Measurements from ENCODE around the gene GAS6. TPM values are rescaled to one million over a fixed set of nuclear protein-coding genes. Genes with fewer than 3 reads are reported as not detected.
A peak's percentile ranks its signal among the peaks of the same experiment; 100 is the strongest.

GAS6 gene
- total RNA-seq, 6 experiments from 2014 or later: 669 to 813 (median 715) TPM

- Mint-ChIP-seq H3K4me1 (ENCODE audit: low read depth) (peaks cover 59% of the 10 kb centered on the region), H3K27ac (peak overlapping the region; percentile 11; the same call in 1 of the 2 replicates), H3K27me3 (ENCODE audit: insufficient read depth) (peaks cover 1% of the 10 kb centered on the region; the same call in 1 of the 2 replicates), H3K36me3 (ENCODE audit: low read depth) (peaks cover 8% of the 10 kb centered on the region; the same call in 1 of the 2 replicates), H3K4me3 (no peak overlapping the region), H3K9me3 (peaks cover under 1% of the 10 kb centered on the region)
- TF ChIP-seq CTCF (IDR thresholded peaks at IDR 0.05): no peak
- DNase-seq: no peak
Observed at GRCh38 chr13:113902481-113902880, 38.6 kb upstream of the GAS6 start.

DNA sequence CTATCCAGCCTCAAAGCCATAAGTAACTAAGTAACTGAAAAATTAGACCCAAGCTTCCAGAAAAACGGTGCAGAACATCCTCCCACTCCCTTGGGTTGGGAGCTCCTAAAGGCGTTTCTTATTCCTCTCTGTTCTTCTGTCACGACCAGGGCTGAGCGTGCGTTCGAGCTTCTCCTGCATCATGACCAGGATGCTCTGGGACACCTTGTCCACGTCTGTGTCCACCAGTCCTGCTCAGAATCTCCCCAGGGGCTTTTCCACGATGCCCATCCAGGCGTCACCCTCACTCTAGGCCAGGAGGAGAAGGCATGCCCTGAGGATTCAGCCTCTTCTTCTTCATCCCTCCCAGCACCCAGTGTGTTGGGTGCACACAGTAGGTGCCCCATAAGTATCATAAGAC, 37.8 kb upstream of the GAS6 start:
- H3K36me3 Mint-ChIP-seq (ENCODE audit: low read depth): peaks cover 12% of the 10 kb centered on the region; the same call in 1 of the 2 replicates
- H3K4me3 Mint-ChIP-seq: no peak overlapping the region
- H3K27ac Mint-ChIP-seq: no peak overlapping the region
- TF ChIP-seq CTCF (IDR thresholded peaks at IDR 0.05): no peak
- H3K9me3 Mint-ChIP-seq: peaks cover 3% of the 10 kb centered on the region
- no peak for DNase-seq
- H3K27me3 Mint-ChIP-seq (ENCODE audit: insufficient read depth): peaks cover 3% of the 10 kb centered on the region; the same call in 1 of the 2 replicates
- H3K4me1 Mint-ChIP-seq (ENCODE audit: low read depth): peaks cover 59% of the 10 kb centered on the region

DNA sequence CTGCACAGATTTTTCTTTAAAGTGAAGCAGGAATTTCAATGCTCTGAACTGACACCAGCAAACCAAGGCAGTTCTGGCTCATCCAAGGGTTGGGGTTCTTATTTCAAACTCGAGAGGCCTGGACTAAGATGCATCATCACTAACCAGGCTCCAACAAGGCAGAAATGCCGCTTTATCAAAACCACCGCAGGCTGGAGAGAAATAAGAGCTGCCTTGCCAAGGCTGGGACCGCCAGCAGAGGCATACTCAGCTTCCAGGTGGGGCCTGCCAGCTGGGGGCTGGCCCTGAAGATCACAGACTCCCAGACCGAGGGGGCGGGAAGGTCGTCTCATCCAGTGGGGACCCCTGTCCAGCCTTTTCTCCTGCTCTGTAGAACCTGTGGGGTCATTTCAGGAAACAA, 37.4 kb upstream of the GAS6 start:
- no peak for TF ChIP-seq CTCF (IDR thresholded peaks at IDR 0.05)
- peaks cover 3% of the 10 kb centered on the region for H3K9me3 Mint-ChIP-seq
- H3K4me3 Mint-ChIP-seq: no peak overlapping the region
- H3K36me3 Mint-ChIP-seq (ENCODE audit: low read depth): peaks cover 12% of the 10 kb centered on the region; the same call in 1 of the 2 replicates
- peaks cover 59% of the 10 kb centered on the region for H3K4me1 Mint-ChIP-seq (ENCODE audit: low read depth)
- H3K27me3 Mint-ChIP-seq (ENCODE audit: insufficient read depth): peaks cover 3% of the 10 kb centered on the region; the same call in 1 of the 2 replicates
- H3K27ac Mint-ChIP-seq: no peak overlapping the region; the same call in 1 of the 2 replicates
- no peak for DNase-seq

- H3K27me3 Mint-ChIP-seq (ENCODE audit: insufficient read depth): peaks cover 3% of the 10 kb centered on the region; the same call in 1 of the 2 replicates
- no peak for TF ChIP-seq CTCF (IDR thresholded peaks at IDR 0.05)
- H3K27ac Mint-ChIP-seq: peak overlapping the region; percentile 60
- peaks cover 12% of the 10 kb centered on the region for H3K36me3 Mint-ChIP-seq (ENCODE audit: low read depth)
- no peak for DNase-seq
- peaks cover 61% of the 10 kb centered on the region for H3K4me1 Mint-ChIP-seq (ENCODE audit: low read depth)
- no peak overlapping the region for H3K4me3 Mint-ChIP-seq
- peaks cover 3% of the 10 kb centered on the region for H3K9me3 Mint-ChIP-seq
Observed at GRCh38 chr13:113900646-113901045, 36.8 kb upstream of the GAS6 start.

DNA sequence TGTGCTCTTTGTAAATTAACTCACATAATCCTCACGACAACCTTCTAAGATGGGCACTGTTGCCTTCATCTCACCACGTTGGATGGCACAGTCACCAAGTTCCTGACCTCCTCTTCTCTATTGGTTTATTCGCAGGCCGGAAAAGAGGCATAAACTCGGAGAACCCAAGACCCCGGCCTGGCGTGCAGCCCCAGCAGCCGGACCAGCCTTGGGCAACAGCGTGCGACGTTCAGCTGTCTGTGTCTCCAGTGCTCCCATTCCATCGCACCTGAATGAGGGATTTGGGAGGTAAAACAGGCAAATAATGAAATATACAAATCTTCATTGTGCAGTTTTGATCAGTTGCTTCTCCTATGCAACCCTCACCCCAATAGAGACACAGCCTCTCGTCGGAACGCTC, 34.5 kb upstream of the GAS6 start:
- Mint-ChIP-seq H3K36me3 (ENCODE audit: low read depth) (peaks cover 30% of the 10 kb centered on the region), H3K27me3 (ENCODE audit: insufficient read depth) (peaks cover 3% of the 10 kb centered on the region; the same call in 1 of the 2 replicates), H3K9me3 (peaks cover 10% of the 10 kb centered on the region), H3K4me3 (no peak overlapping the region), H3K27ac (peak overlapping the region; percentile 98), H3K4me1 (ENCODE audit: low read depth) (peaks cover 58% of the 10 kb centered on the region)
- no peak for DNase-seq
- TF ChIP-seq CTCF (IDR thresholded peaks at IDR 0.05): no peak
